HG02798 (cell line): Measurements from ENCODE around the gene ISG20.
A peak's percentile ranks its signal among the peaks of the same experiment; 100 is the strongest.
"Not testable (repeated sequence)": the region's sequence is repeated elsewhere in the genome, so short reads cannot be mapped to it uniquely, and the experiment has no call there.

Experiments
- ATAC-seq: cut with Tn5 transposase; IDR thresholded peaks from one replicate; pipeline ENCODE4 v1.9.1; 2021; ENCODE audit warnings: mild to moderate bottlenecking; ENCODE audit not compliant: unreplicated experiment, poor library complexity

The ISG20 gene

DNA sequence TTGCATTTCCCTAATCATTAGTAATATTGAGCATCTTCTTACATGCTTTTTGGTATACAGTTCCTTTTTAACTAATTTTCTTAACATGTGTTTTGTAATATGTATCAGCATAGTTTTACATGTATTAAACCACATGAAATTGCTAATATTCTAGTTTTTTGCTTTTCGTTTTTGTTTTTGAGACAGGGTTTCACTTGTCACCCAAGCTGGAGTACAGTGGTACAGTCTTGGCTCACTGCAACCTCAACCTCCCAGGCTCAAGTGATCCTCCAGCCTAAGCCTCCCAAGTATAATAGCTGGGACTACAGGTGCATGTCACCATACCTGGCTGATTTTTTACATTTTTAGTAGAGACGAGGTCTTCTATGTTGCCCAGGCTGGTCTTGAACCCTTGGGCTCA is 4.4 kb upstream of the ISG20 start:
- no peak for ATAC-seq

DNA sequence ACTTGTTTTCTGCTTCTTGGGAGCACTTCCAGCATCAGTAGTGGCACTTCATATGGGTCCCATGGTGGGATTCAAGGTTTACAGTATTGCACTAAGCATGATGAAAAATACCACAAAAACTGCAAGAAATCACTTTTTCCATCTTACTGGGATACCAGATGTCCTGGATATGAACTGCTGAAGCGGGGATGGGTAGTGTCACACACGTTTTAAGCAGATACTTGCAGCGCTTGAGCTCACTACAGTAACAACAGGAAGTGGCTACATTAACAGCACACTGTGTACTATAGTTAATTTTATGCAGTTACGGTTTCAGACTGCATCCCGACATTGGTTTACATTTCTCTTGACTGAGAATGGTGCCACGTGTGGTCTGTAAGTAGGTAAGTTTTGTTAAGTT is 3.5 kb upstream of the ISG20 start:
- peak; percentile 30 for ATAC-seq

DNA sequence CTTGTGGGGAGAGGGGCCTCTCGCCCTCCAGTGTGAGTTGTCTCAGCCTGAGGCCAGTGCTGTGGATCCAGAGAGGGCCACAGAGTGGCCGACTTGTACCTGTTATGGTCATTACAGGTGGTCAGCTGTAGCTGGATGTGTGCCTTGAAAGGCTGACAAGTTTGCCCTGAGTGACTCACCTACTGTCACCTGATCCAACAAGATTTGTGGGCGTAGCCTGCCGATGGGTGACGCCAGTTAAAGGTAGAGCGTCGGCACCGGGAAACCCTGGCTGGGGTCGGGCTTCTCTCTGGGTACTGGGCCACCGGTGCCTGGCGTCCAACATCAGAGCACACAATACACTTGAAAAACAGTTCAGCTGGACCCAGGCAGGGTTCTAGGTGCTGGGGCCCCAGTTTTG is 2.8 kb upstream of the ISG20 start:
- ATAC-seq, result no peak

DNA sequence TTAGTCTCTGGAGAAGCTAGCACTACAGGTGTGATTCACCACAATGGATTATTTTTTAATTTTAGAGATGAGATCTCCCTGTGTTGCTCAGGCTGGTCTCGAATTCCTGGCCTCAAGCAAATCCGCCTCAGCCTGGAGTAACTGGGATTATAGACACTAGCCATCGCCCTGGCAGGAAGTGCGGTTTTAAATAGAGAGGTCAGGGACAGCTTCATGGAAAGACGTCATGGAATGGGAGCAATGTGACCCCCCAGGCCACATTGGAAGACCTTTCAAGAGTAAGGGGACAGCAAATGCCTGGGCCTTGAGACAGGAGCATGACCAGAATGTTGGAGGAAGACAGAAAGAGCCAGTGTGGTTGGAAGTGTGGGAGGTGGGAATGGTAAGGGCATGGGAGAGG is 2.2 kb upstream of the ISG20 start:
- no peak for ATAC-seq

DNA sequence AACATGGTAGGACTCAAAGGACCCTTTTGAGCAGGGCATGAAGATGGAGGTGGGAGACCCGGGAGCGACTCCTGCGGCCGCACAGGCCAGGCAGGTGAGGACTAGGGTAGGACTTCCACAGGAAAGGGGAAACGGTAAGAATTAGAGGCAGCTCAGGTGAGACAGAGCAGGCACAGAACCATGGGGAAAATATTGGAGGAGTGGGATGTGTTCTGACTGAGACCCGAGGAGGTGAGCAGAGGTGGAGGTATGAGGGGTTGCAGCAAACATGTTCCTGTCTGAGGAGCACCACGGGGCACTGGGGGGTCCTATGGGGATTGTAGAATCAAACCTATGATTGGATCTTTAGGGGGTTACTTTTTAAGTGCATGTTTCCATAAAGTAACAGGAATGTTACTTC is 1.4 kb upstream of the ISG20 start:
- no peak for ATAC-seq

- ATAC-seq, result no peak
Measured at GRCh38 chr15:88637841-88638625, 783 bp upstream of the ISG20 start.

DNA sequence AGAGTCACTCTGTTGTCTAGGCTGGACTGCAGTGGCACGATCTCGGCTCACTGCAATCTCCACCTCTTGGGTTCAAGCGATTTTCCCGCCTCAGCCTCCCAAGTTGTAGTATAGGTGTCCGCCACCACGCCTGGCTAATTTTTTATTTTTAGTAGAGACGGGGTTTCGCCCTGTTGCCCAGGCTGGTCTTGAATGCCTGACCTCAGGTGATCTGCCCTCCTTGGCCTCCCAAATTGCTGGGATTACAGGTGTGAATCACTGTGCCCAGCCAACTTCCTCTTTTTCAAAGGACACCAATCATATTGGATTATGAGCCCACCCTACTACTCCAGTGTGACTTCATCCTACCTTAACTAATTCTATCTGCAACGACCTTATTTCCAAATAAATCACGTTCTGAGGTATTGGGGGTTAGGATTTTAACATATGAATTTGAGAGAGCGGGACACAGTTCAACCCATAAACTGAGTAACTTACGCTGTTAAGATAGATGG is 3.2 kb downstream of the ISG20 start:
- no peak for ATAC-seq

GRCh38 chr15:88642514-88642913 is 3.7 kb downstream of the ISG20 start:
- ATAC-seq, result not testable (repeated sequence)

DNA sequence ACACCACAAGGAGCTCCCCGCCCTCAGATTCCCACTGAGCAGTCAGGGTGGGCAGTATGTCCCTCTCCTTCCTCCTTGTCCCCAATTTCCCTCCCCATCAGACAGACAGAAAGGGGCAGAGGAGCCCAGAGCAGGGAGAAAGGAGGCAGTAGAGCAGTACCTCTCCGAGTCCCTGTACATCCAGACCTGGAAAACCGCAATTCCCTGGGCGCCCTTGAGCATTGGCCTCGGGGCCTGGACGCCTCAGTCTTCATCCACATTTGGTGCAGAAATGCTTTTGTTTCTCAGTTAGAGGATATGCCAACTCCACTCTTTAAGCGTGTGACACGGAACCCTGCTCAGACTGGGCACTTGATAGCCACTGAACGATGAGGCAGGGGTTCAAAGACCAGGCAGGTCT is 5.9 kb downstream of the ISG20 start:
- ATAC-seq, result no peak

DNA sequence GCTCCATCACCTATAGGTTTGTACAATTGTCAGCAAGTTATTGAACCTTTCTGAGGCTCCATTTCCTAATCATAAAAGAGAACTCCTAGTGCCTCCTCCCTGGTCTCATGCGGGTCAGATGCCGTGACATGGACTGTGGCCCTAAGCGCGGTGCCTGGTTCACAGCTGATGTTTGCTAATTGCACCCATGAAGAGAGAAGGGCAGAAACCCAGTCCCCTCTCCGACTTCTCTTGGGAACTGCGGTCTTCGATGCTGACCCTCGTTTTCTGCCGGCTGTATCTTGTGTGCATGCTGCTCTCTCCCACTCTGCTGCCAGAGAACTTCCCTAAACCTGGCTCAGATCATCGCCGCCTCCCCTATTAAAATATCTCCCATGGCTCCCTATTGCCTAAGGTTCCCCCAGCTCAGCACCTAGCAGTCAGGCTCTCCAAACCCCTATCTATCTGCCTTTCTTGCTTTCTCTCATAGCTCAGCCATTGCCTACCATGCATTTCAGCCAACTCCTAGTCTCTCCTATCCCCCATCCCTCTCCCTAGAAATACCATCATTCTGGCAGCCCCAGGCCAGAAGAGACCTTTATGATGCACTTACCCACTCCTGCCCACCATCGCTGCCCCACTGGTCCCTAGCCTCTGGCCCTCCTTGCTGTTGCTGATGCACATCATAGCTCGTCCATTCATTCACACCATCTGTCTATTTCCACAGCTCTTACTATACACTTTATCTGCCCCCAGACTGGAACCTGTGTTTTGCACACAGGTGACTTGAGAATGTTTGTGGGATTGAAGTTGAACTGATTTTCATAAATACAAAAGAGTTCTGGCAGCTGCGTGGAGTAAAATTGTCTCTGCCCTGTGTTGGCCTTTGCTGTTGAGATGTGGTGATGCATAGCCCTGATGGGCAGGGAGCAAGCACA is 6.6 kb downstream of the ISG20 start:
- no peak for ATAC-seq

DNA sequence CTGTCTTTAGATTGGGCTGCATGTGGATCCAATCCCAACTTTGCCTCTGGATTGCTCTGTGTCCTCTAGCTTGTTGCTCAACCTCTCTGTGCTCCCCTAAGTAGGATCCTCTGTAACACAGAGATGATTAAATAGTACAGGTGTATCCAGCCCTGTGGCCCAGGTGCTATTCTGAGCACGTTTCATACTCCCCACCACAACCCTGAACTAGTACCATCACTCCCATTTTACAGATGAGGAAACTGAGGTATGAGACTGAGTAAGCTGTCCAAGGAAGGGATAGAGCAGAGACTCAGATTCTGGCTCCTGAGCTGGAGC is 7.2 kb downstream of the ISG20 start:
- ATAC-seq, result no peak

GRCh38 chr15:88646951-88647350 is 8.1 kb downstream of the ISG20 start:
- ATAC-seq, result no peak

- ATAC-seq, result no peak
Measured at GRCh38 chr15:88647351-88648105, 8.7 kb downstream of the ISG20 start.

DNA sequence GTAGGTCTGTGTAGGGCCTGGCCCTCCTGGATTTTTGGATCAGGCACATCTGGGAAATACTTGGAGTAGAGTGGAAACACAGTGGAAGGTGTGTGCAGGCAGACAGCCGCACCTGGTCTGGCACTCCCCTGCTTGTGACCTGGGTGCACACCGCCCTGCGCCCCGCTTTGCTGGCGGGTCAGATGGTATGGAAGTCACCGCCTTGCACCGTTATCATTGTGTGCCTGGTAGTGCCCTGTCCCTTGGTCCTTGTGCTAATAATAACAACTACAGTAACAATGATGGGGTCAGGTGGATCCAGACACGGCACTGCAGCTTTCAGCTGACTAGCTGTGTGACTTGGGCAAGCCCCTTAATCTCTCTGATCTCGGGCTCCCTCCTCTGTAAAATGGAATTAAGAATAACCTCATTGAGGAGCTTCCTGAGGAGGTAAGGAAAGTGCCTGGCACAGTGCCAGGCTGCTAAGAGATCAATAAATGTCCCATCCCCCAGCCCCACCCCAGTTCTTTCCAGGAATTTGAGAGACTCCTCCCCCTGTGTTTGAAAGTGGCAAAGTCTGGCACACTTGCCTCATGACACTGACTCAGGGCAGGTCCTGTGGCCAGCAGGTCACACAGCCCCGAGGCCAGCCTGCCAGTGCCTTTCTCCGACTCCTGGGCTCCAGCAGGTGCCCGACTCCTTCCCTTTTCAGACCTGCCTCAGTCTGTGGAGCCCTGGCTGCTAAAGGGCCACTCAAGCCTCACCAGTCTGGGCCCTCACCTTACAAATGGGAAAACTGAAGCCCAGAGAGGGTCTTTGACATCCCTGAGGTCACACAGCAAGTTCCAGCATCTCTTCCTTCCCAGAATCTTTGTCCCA is 9.8 kb downstream of the ISG20 start:
- ATAC-seq, result no peak

DNA sequence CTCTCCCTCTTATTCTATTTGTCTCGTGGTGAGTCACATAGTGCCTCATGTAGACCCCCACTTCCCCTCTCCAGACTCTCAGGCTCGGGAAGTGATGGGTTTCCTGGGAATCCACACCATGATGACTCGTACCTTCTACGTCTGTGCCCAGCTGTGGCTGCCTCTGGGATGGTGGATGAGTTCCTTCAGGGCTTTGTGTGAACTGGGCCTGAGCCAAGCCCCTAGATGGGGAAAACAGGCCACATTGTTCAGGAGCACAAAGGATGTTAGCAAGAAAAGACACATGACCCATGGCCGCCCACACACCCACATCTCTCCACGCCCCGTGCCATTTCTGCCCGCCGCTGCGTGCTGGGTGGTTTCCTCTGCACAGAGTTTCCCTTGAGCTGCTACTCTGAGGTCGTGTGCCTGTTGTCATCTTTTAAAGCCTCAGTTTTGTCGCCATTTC is 10.5 kb downstream of the ISG20 start:
- peak; percentile 74 for ATAC-seq

- ATAC-seq, result no peak
Measured at GRCh38 chr15:88649753-88650551, 11.1 kb downstream of the ISG20 start.

DNA sequence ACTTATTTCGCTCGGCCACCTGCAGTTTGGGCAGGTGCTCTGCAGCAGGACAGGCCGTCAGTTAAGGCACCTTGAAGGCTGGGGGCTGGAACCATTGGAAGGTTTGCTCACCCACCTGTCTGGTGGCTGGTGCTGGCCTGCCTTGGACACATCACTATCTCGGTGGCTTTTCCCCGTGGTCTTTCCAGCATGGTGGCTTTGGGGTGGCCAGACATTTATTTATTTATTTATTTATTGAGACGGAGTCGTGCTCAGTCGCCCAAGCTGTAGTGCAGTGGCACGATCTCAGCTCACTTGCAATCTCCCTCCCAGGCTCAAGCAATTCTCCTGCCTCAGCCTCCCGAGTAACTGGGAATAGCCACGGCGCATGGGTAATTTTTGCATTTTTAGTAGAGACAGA is 11.7 kb downstream of the ISG20 start:
- no peak for ATAC-seq

GRCh38 chr15:88651136-88651732 is 12.4 kb downstream of the ISG20 start:
- no peak for ATAC-seq

DNA sequence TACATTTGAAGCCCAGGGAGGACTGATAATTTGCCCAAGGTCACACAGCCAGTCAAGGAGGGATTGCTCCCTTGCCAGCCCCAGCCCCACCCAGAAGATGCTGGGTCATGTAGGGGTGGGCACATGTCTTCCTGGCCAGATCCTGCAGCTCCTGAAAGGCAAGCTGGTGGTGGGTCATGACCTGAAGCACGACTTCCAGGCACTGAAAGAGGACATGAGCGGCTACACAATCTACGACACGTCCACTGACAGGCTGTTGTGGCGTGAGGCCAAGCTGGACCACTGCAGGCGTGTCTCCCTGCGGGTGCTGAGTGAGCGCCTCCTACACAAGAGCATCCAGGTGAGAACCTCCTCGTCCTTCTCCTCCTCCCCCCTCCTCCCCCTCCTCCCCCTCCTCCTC is 13.2 kb downstream of the ISG20 start:
- ATAC-seq, result no peak
